Mesendoderm (in vitro differentiated cells): ENCODE results near the gene CA7.

ENCODE experiments used
- DNase-seq: peaks from one replicate; pipeline ENCODE4 v3.0.0; 2013
- H2AK5ac ChIP-seq: 2 replicates; pipeline ENCODE4 v1.6.1; 2013; ENCODE audit warnings: low read length, inconsistent platforms
- H2BK120ac ChIP-seq: 2 replicates; pipeline ENCODE4 v1.6.1; 2013; ENCODE audit warnings: low read depth, mild to moderate bottlenecking, low read length, moderate library complexity, mixed read lengths
- H2BK15ac ChIP-seq: replicated peaks from 2 replicates; pipeline ENCODE4 v1.6.1; 2013; ENCODE audit warnings: low read depth, mild to moderate bottlenecking, moderate library complexity
- H2BK5ac ChIP-seq: 2 replicates; pipeline ENCODE4 v1.6.1; 2013; ENCODE audit warnings: low read length, inconsistent platforms
- H3K18ac ChIP-seq: 2 replicates; pipeline ENCODE4 v1.6.1; 2013; ENCODE audit warnings: mild to moderate bottlenecking, low read length, mixed read lengths
- H3K23ac ChIP-seq: one replicate; pipeline ENCODE4 v1.6.1; 2013; ENCODE audit warnings: low read length
- H3K27ac ChIP-seq: 2 replicates; pipeline ENCODE4 v1.5.1; 2013; ENCODE audit warnings: low read depth, mild to moderate bottlenecking, inconsistent platforms, low read length, moderate library complexity
- H3K27me3 ChIP-seq: 2 replicates; pipeline ENCODE4 v1.6.1; 2013; ENCODE audit warnings: low read length, control low read depth, mild to moderate bottlenecking, inconsistent platforms; ENCODE audit not compliant: insufficient read depth, poor library complexity
- H3K36me3 ChIP-seq: 2 replicates; pipeline ENCODE4 v1.6.1; 2013; ENCODE audit warnings: low read length, inconsistent platforms; ENCODE audit not compliant: control insufficient read depth, insufficient read depth
- H3K4ac ChIP-seq: one replicate; pipeline ENCODE4 v1.6.1; 2013; ENCODE audit warnings: low read depth, mild to moderate bottlenecking, low read length, moderate library complexity
- H3K4me1 ChIP-seq: 2 replicates; pipeline ENCODE4 v1.6.1; 2013; ENCODE audit warnings: low read depth, low read length, inconsistent platforms; ENCODE audit not compliant: control insufficient read depth
- H3K4me2 ChIP-seq: 2 replicates; pipeline ENCODE4 v1.6.1; 2013; ENCODE audit warnings: low read length
- H3K4me3 ChIP-seq: 2 replicates; pipeline ENCODE4 v1.5.1; 2013; ENCODE audit warnings: mild to moderate bottlenecking, low read length
- H3K56ac ChIP-seq: one replicate; pipeline ENCODE4 v1.6.1; 2013; ENCODE audit warnings: low read length
- H3K79me1 ChIP-seq: 2 replicates; pipeline ENCODE4 v1.6.1; 2013; ENCODE audit warnings: low read length, inconsistent platforms
- H3K79me2 ChIP-seq: 2 replicates; pipeline ENCODE4 v1.6.1; 2013; ENCODE audit warnings: mild to moderate bottlenecking, low read length; ENCODE audit not compliant: control insufficient read depth, insufficient read depth
- H3K9ac ChIP-seq: 2 replicates; pipeline ENCODE4 v1.6.1; 2013; ENCODE audit warnings: low read length, inconsistent platforms
- H4K5ac ChIP-seq: one replicate; pipeline ENCODE4 v1.6.1; 2013; ENCODE audit warnings: low read length
- H4K8ac ChIP-seq: one replicate; pipeline ENCODE4 v1.6.1; 2013; ENCODE audit warnings: low read depth, mild to moderate bottlenecking, control low read depth, low read length, moderate library complexity
- WGBS: extraction: QIAGEN DNeasy Blood & Tissue Kit; methylation state at CpG from one replicate; pipeline ENCODE4 v1.1.7; 2013; ENCODE audit warnings: low lambda C conversion rate, missing lambda C conversion rate; ENCODE audit not compliant: insufficient coverage; ENCODE audit errors: extremely low coverage; 5-methylcytosine and 5-hydroxymethylcytosine counted together

The CA7 gene

DNA sequence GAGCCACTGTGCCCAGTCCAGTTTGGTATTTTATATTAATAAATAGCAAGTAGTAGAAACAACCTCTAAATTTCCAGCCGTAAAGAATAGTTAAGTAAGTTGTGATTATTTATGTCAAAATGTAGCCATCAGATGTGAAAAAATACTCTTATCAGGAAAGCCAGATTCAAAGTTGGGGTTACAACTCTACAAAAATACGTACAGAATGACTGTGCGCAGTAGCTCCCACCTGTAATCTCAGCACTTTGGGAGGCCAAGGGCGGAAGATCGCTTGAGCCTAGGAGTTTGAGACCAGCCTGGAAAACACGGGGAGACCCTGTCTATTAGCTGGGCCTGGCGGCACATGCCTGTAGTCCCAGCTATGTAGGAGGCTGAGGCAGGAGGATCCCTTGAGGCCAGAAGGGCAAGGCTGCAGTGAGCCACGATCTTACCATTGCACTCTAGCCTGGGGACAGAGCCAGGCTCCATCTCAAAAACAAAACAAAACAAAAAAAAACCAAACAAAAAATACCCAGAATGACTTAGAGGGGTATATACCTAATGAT lies 37.8 kb downstream of the CA7 start:
- WGBS = no CpG with 5 or more reads among the region's 8 CpGs
- peak overlapping the region; percentile 74 for H3K56ac ChIP-seq
- no peak overlapping the region for H2BK120ac ChIP-seq
- H3K4me1 ChIP-seq = peaks cover 2% of the 10 kb centered on the region
- H2AK5ac ChIP-seq = no peak overlapping the region
- no peak overlapping the region for H3K27ac ChIP-seq
- H3K36me3 ChIP-seq = peaks cover 4% of the 10 kb centered on the region
- H4K5ac ChIP-seq = no peak overlapping the region
- H3K23ac ChIP-seq = no peak overlapping the region
- H3K4me3 ChIP-seq = no peak overlapping the region
- no peaks in the 10 kb centered on the region for H3K27me3 ChIP-seq
- H3K9ac ChIP-seq = no peak overlapping the region
- H3K4ac ChIP-seq = no peak overlapping the region
- peaks cover 4% of the 10 kb centered on the region for H3K79me2 ChIP-seq
- no peak overlapping the region for H3K4me2 ChIP-seq
- no peak overlapping the region for H3K18ac ChIP-seq
- no peak overlapping the region for H2BK15ac ChIP-seq
- DNase-seq = no peak
- no peak overlapping the region for H4K8ac ChIP-seq
- H3K79me1 ChIP-seq = peaks cover 11% of the 10 kb centered on the region
- no peak overlapping the region for H2BK5ac ChIP-seq

GRCh38 chr16:66882702-66883101 lies 38.5 kb downstream of the CA7 start:
- Histone ChIP-seq H3K4me3 (no peak overlapping the region), H3K4me2 (no peak overlapping the region), H3K27me3 (no peaks in the 10 kb centered on the region), H3K56ac (no peak overlapping the region), H3K79me1 (peaks cover 11% of the 10 kb centered on the region), H3K23ac (no peak overlapping the region), H4K5ac (no peak overlapping the region), H3K18ac (no peak overlapping the region), H3K79me2 (peaks cover 4% of the 10 kb centered on the region), H3K4me1 (peaks cover 2% of the 10 kb centered on the region), H3K36me3 (peaks cover 4% of the 10 kb centered on the region), H4K8ac (no peak overlapping the region), H3K4ac (no peak overlapping the region), H2AK5ac (no peak overlapping the region), H2BK120ac (no peak overlapping the region), H2BK5ac (no peak overlapping the region), H3K9ac (no peak overlapping the region), H3K27ac (no peak overlapping the region), H2BK15ac (no peak overlapping the region)
- WGBS = no CpG with 5 or more reads among the region's 3 CpGs
- DNase-seq = no peak

DNA sequence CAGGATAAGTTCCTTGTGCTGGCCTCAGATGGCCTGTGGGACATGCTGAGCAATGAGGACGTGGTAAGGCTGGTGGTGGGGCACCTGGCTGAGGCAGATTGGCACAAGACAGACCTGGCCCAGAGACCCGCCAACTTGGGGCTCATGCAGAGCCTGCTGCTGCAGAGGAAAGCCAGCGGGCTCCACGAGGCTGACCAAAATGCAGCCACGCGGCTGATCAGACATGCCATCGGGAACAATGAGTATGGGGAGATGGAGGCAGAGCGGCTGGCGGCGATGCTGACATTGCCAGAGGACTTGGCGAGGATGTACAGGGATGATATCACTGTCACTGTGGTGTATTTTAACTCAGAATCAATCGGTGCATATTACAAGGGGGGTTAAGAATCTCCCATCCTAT lies 41.3 kb downstream of the CA7 start:
- Histone ChIP-seq H3K4me3 (no peak overlapping the region), H2BK5ac (no peak overlapping the region), H4K5ac (no peak overlapping the region), H3K79me1 (peaks cover 11% of the 10 kb centered on the region), H3K36me3 (peaks cover 4% of the 10 kb centered on the region), H4K8ac (no peak overlapping the region), H3K4ac (no peak overlapping the region), H3K27ac (no peak overlapping the region), H3K56ac (peak overlapping the region; percentile 15), H2BK15ac (no peak overlapping the region), H3K4me2 (no peak overlapping the region), H3K27me3 (no peaks in the 10 kb centered on the region), H3K4me1 (no peaks in the 10 kb centered on the region), H3K79me2 (peaks cover 4% of the 10 kb centered on the region), H3K23ac (no peak overlapping the region), H2BK120ac (no peak overlapping the region), H3K9ac (no peak overlapping the region), H2AK5ac (no peak overlapping the region), H3K18ac (no peak overlapping the region)
- DNase-seq = no peak
- WGBS = no CpG with 5 or more reads among the region's 12 CpGs

- H3K4me2 ChIP-seq = no peak overlapping the region
- H2BK5ac ChIP-seq = no peak overlapping the region
- H2AK5ac ChIP-seq = no peak overlapping the region
- no peak overlapping the region for H3K23ac ChIP-seq
- no CpG with 5 or more reads among the region's 2 CpGs for WGBS
- H3K36me3 ChIP-seq = peaks cover 4% of the 10 kb centered on the region
- no peak overlapping the region for H2BK15ac ChIP-seq
- DNase-seq = no peak
- no peak overlapping the region for H3K27ac ChIP-seq
- H3K4ac ChIP-seq = no peak overlapping the region
- no peaks in the 10 kb centered on the region for H3K4me1 ChIP-seq
- H4K8ac ChIP-seq = no peak overlapping the region
- no peak overlapping the region for H3K18ac ChIP-seq
- no peak overlapping the region for H4K5ac ChIP-seq
- H3K4me3 ChIP-seq = no peak overlapping the region
- no peak overlapping the region for H3K9ac ChIP-seq
- peaks cover 4% of the 10 kb centered on the region for H3K79me2 ChIP-seq
- no peak overlapping the region for H3K56ac ChIP-seq
- H3K79me1 ChIP-seq = peaks cover 10% of the 10 kb centered on the region
- H3K27me3 ChIP-seq = no peaks in the 10 kb centered on the region
- H2BK120ac ChIP-seq = no peak overlapping the region
These were observed 42.1 kb downstream of the CA7 start for GRCh38 chr16:66886321-66886720.

- Histone ChIP-seq H3K4me1 (no peaks in the 10 kb centered on the region), H2AK5ac (no peak overlapping the region), H2BK5ac (no peak overlapping the region), H3K4me3 (no peak overlapping the region), H3K79me2 (peaks cover 4% of the 10 kb centered on the region), H3K79me1 (peaks cover 9% of the 10 kb centered on the region), H3K9ac (no peak overlapping the region), H3K27me3 (no peaks in the 10 kb centered on the region), H3K56ac (no peak overlapping the region), H4K5ac (no peak overlapping the region), H3K4me2 (no peak overlapping the region), H3K18ac (no peak overlapping the region), H3K27ac (no peak overlapping the region), H2BK15ac (no peak overlapping the region), H3K23ac (no peak overlapping the region), H3K36me3 (peaks cover 4% of the 10 kb centered on the region), H3K4ac (no peak overlapping the region), H4K8ac (no peak overlapping the region), H2BK120ac (no peak overlapping the region)
- WGBS = no CpG with 5 or more reads among the region's 3 CpGs
- DNase-seq = no peak
These were observed 42.7 kb downstream of the CA7 start for GRCh38 chr16:66886914-66887313.
